GM23248 (cell line): Measurements from ENCODE around the gene CCDC183. TPM values are rescaled to one million over a fixed set of nuclear protein-coding genes. Genes with fewer than 3 reads are reported as not detected.
"Not testable (repeated sequence)": the region's sequence is repeated elsewhere in the genome, so short reads cannot be mapped to it uniquely, and the experiment has no call there.

Experiments used
- DNase-seq: peaks from one replicate; pipeline ENCODE4 v3.0.0-alpha.2; 2015
- H2AFZ ChIP-seq: fragments of 200-600 bp; sonication (generic); 2 replicates; pipeline ENCODE4 v1.6.1; 2016; ENCODE audit warnings: antibody characterized with exemption
- H3F3A ChIP-seq: fragments of 200-600 bp; sonication (generic); 2 replicates; pipeline ENCODE4 v1.6.1; 2016; ENCODE audit warnings: mild to moderate bottlenecking, antibody characterized with exemption, mixed run types; ENCODE audit not compliant: insufficient read depth
- H3K27ac ChIP-seq: fragments of 200-600 bp; sonication (generic); 2 replicates; pipeline ENCODE4 v1.5.1; 2016; ENCODE audit warnings: mild to moderate bottlenecking
- H3K27me3 ChIP-seq: fragments of 200-600 bp; sonication (generic); replicated peaks from 2 replicates; pipeline ENCODE4 v1.6.1; 2016; ENCODE audit warnings: mild to moderate bottlenecking; ENCODE audit not compliant: insufficient read depth
- H3K36me3 ChIP-seq: fragments of 200-600 bp; sonication (generic); 2 replicates; pipeline ENCODE4 v1.6.1; 2016; ENCODE audit warnings: low read depth, mild to moderate bottlenecking
- H3K4me1 ChIP-seq: fragments of 200-600 bp; sonication (generic); 2 replicates; pipeline ENCODE4 v1.6.1; 2016; ENCODE audit warnings: mild to moderate bottlenecking; ENCODE audit not compliant: insufficient read depth
- H3K4me2 ChIP-seq: fragments of 200-600 bp; sonication (generic); one replicate; pipeline ENCODE4 v1.6.1; 2016; ENCODE audit warnings: mild to moderate bottlenecking; ENCODE audit not compliant: unreplicated experiment
- H3K4me3 ChIP-seq: fragments of 200-600 bp; sonication (generic); 2 replicates; pipeline ENCODE4 v1.5.1; 2016; ENCODE audit warnings: mild to moderate bottlenecking
- H3K79me2 ChIP-seq: fragments of 200-600 bp; sonication (generic); 2 replicates; pipeline ENCODE4 v1.6.1; 2016; ENCODE audit warnings: mild to moderate bottlenecking; ENCODE audit not compliant: insufficient read depth
- H3K9ac ChIP-seq: fragments of 200-600 bp; sonication (generic); 2 replicates; pipeline ENCODE4 v1.6.1; 2016; ENCODE audit warnings: mild to moderate bottlenecking
- H3K9me2 ChIP-seq: fragments of 200-600 bp; sonication (generic); 2 replicates; pipeline ENCODE4 v1.6.1; 2016; ENCODE audit warnings: mixed run types, mild to moderate bottlenecking, moderate library complexity; ENCODE audit not compliant: insufficient read depth
- H3K9me3 ChIP-seq: fragments of 200-600 bp; sonication (generic); one replicate; pipeline ENCODE4 v1.6.1; 2017; ENCODE audit warnings: low read depth
- H4K20me1 ChIP-seq: fragments of 200-600 bp; sonication (generic); 2 replicates; pipeline ENCODE4 v1.6.0; 2016; ENCODE audit not compliant: insufficient read depth
- EZH2 ChIP-seq: fragments of 200-600 bp; sonication (generic); IDR thresholded peaks from 2 replicates; pipeline ENCODE4 v1.6.1; 2018; ENCODE audit warnings: antibody characterized with exemption, mild to moderate bottlenecking; ENCODE audit not compliant: insufficient read depth, poor library complexity, severe bottlenecking
- EZH2phosphoT487 ChIP-seq: fragments of 200-600 bp; sonication (generic); IDR thresholded peaks from 2 replicates; pipeline ENCODE4 v1.6.1; 2018; ENCODE audit warnings: antibody characterized with exemption, moderate library complexity, mild to moderate bottlenecking, low read depth; ENCODE audit not compliant: insufficient read depth
- WGBS, 2 experiments: methylation state at CpG; one replicate each; pipeline ENCODE4 v1.1.6; 2015 to 2017; ENCODE audit warnings: low lambda C conversion rate in 2 of 2, low coverage in 1 of 2; ENCODE audit errors: missing lambda C conversion rate in 2 of 2; 5-methylcytosine and 5-hydroxymethylcytosine counted together
- in situ Hi-C: fragments of 300-500 bp; cut with MboI; formaldehyde crosslinking; loops from 2 replicates; pipeline ENCODE4 v1.15.0; 2020
- polyA plus RNA-seq: library from polyadenylated mRNA; unstranded; fragments of >200 nt; fragmentation: Nextera tagmentation; extraction: Ambion mirVana; gene quantifications from 2 replicates; pipeline ENCODE4 v1.2.1, GENCODE V29; 2016
- total RNA-seq: library from RNA; depleted of rRNA; stranded (reverse); fragments of >200 nt; shearing (Covaris generic); gene quantifications from 2 replicates; pipeline ENCODE4 v1.2.3, GENCODE V29; 2014

CCDC183 gene
- total and polyA plus RNA-seq, 2 experiments from 2014 or later: 0.76 to 1.5 TPM

DNA sequence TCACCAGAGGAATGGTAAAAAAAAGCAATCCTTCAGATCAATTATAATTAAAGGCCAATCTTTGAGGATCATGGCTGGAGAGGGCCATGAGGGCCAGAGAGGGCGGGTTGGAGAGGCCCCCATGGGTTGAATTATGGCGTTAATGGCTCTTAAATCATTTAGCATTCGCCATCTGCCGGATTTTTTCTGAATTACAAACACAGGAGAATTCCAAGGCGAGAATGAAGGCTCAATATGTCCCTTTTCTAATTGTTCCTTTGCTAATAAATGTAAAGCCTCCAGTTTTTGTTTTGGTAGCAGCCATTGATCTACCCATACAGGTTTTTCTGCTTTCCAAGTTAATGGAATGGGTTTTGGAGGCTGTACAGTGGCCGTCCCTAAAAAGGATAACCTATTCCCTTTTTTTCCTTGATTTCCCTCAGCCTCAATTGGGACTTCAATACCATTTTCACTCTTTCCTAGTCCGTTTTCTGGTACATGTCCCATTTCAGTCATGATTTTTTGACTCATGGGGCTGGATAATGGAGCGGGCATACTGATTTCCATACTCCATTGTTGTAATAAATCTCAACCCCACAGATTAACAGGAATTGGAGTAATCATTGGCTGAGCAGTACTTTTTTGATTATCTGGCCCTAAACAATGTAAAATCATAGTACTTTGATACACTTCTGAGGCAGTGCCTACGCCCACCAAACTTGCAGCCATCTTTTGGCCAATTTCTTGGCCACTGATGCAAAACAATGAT lies 11.7 kb upstream of the CCDC183 start:
- Histone ChIP-seq H3K79me2 (no peaks in the 10 kb centered on the region), H4K20me1 (no peaks in the 10 kb centered on the region), H3K27me3 (0 out of 2 replicates have a peak, but pooled peaks cover 3% of the 10 kb centered on the region), H3K36me3 (no peaks in the 10 kb centered on the region), H3K4me3 (no peak overlapping the region), H3K27ac (no peak overlapping the region), H2AFZ (no peak overlapping the region), H3K4me2 (no peak overlapping the region), H3K9me2 (no peaks in the 10 kb centered on the region), H3K9me3 (no peaks in the 10 kb centered on the region), H3F3A (no peaks in the 10 kb centered on the region), H3K9ac (no peak overlapping the region), H3K4me1 (no peaks in the 10 kb centered on the region)
- 10 to 11% methylated on average over 9 of the region's 9 CpGs for WGBS, 2 experiments
- peak; percentile 58 for DNase-seq
- no peak for TF ChIP-seq EZH2phosphoT487
- TF ChIP-seq EZH2: no peak
- in situ Hi-C loops: no loop called here

- in situ Hi-C loops: no loop called here
- no peaks in the 10 kb centered on the region for H3K9me3 ChIP-seq
- DNase-seq: no peak
Observed at GRCh38 chr9:136784997-136785361, 11.2 kb upstream of the CCDC183 start.

GRCh38 chr9:136785565-136786355 lies 10.4 kb upstream of the CCDC183 start:
- H3K9me3 ChIP-seq, H3K9ac ChIP-seq, DNase-seq, H3F3A ChIP-seq, H2AFZ ChIP-seq, H3K27me3 ChIP-seq, H3K36me3 ChIP-seq, H3K4me2 ChIP-seq, H3K4me1 ChIP-seq, H3K79me2 ChIP-seq, H3K9me2 ChIP-seq, H3K27ac ChIP-seq, H3K4me3 ChIP-seq, in situ Hi-C loops, H4K20me1 ChIP-seq: not testable (repeated sequence)
- 66 to 70% methylated on average over 19 to 22 of the region's 23 CpGs for WGBS, 2 experiments

More at GRCh38 chr9:136784997-136785361, 11.2 kb upstream of the CCDC183 start:
- Histone ChIP-seq H3F3A (no peaks in the 10 kb centered on the region), H3K4me3 (no peak overlapping the region), H2AFZ (no peak overlapping the region), H3K27ac (no peak overlapping the region), H3K79me2 (no peaks in the 10 kb centered on the region), H3K9ac (no peak overlapping the region), H3K27me3 (no peaks in the 10 kb centered on the region), H3K9me2 (no peaks in the 10 kb centered on the region), H3K4me1 (no peaks in the 10 kb centered on the region; the same call in 1 of the 2 replicates), H3K36me3 (no peaks in the 10 kb centered on the region), H4K20me1 (no peaks in the 10 kb centered on the region), H3K4me2 (no peak overlapping the region)
- TF ChIP-seq EZH2 (no peak), EZH2phosphoT487 (no peak)
- WGBS, 2 experiments: 70 to 81% methylated on average over 6 of the region's 6 CpGs

GRCh38 chr9:136786451-136786850 lies 9.7 kb upstream of the CCDC183 start:
- H3K27me3 ChIP-seq: no peaks in the 10 kb centered on the region
- H3K27ac ChIP-seq: no peak overlapping the region
- peaks cover 5% of the 10 kb centered on the region for H3K4me1 ChIP-seq
- no peak overlapping the region for H3K4me3 ChIP-seq
- in situ Hi-C loops: no loop called here
- H3K9me3 ChIP-seq: no peaks in the 10 kb centered on the region
- 55 to 65% methylated on average over 10 of the region's 10 CpGs for WGBS, 2 experiments
- TF ChIP-seq EZH2 (no peak), EZH2phosphoT487 (no peak)
- H3K9ac ChIP-seq: no peak overlapping the region
- H3K4me2 ChIP-seq: no peak overlapping the region
- peaks cover 4% of the 10 kb centered on the region; the same call in 1 of the 2 replicates for H3F3A ChIP-seq
- no peak overlapping the region for H2AFZ ChIP-seq
- H3K36me3 ChIP-seq: no peaks in the 10 kb centered on the region
- H3K79me2 ChIP-seq: no peaks in the 10 kb centered on the region
- no peaks in the 10 kb centered on the region for H3K9me2 ChIP-seq
- DNase-seq: no peak
- no peaks in the 10 kb centered on the region for H4K20me1 ChIP-seq

- H4K20me1 ChIP-seq, H3K4me3 ChIP-seq, DNase-seq, H2AFZ ChIP-seq, H3F3A ChIP-seq, H3K4me1 ChIP-seq, H3K27ac ChIP-seq, H3K9me2 ChIP-seq, H3K9me3 ChIP-seq, H3K9ac ChIP-seq, H3K79me2 ChIP-seq, H3K27me3 ChIP-seq, H3K36me3 ChIP-seq, H3K4me2 ChIP-seq, in situ Hi-C loops: not testable (repeated sequence)
- WGBS, 2 experiments: 17 to 19% methylated on average over 4 of the region's 4 CpGs
Observed at GRCh38 chr9:136786983-136787382, 9.2 kb upstream of the CCDC183 start.
